DND-41 (cell line): ENCODE data around the gene LSM14A.

Experiments used
- CTCF ChIP-seq: IDR thresholded peaks from 2 replicates; pipeline ENCODE4 v1.5.1; 2012; ENCODE audit warnings: borderline replicate concordance, low read length, moderate library complexity, mild to moderate bottlenecking; ENCODE audit not compliant: poor library complexity, severe bottlenecking; ENCODE audit errors: extremely low read depth
- EZH2 ChIP-seq: IDR thresholded peaks from 3 replicates; pipeline ENCODE4 v1.6.1; 2012; ENCODE audit warnings: borderline replicate concordance, low read depth, mild to moderate bottlenecking, moderate library complexity, low read length, inconsistent platforms; ENCODE audit not compliant: severe bottlenecking

GRCh38 chr19:34215666-34216038 lies 43.3 kb downstream of the LSM14A start:
- TF ChIP-seq EZH2 (no peak), CTCF (no peak)
